ENCODE data around the gene CYP4B1.
"Not testable (repeated sequence)": the region's sequence is repeated elsewhere in the genome, so short reads cannot be mapped to it uniquely, and the experiment has no call there.

Gene CYP4B1

DNA sequence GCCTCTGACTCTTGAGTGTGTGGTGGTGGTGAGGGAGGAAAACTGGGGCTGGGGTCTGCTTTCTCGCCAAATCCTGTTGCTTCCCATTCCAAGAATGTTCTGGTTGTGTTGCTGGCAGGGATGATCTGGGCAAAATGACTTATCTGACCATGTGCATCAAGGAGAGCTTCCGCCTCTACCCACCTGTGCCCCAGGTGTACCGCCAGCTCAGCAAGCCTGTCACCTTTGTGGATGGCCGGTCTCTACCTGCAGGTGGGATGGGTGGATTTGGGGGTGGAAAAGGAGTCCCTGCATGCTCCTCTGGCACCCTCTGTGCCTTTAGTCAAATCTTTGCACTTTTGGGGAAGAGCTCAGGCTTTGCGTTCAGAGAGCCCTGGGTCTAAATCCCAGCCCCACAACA, 18.1 kb downstream of the CYP4B1 start:
- DNase-seq: no peak

DNA sequence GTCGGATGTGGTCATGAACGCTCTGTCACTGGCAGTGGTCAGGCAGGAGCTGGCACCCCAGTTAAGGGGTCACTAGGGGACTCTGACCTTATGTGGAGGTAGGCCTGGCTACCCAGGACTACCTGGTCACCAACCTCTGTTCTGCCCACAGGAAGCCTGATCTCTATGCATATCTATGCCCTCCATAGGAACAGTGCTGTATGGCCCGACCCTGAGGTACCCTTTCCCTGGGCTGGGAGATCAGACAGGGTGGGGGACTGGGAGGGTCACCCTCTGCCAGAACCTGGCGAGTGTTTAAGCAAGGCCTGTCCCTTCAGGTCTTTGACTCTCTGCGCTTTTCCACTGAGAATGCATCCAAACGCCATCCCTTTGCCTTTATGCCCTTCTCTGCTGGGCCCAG, 19.0 kb downstream of the CYP4B1 start:
- no peak for DNase-seq

DNA sequence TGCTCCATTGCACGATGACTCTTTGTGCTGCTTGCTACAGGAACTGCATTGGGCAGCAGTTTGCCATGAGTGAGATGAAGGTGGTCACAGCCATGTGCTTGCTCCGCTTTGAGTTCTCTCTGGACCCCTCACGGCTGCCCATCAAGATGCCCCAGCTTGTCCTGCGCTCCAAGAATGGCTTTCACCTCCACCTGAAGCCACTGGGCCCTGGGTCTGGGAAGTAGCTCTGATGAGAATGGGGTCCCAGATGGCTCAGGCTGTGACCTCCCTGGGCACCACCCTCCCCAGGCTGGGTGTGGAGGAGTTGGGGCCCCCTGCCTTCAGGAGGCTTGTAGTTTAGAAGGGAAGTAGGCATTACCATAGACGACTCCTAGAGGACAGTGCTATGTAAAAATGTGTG, 19.7 kb downstream of the CYP4B1 start:
- no peak for DNase-seq

DNA sequence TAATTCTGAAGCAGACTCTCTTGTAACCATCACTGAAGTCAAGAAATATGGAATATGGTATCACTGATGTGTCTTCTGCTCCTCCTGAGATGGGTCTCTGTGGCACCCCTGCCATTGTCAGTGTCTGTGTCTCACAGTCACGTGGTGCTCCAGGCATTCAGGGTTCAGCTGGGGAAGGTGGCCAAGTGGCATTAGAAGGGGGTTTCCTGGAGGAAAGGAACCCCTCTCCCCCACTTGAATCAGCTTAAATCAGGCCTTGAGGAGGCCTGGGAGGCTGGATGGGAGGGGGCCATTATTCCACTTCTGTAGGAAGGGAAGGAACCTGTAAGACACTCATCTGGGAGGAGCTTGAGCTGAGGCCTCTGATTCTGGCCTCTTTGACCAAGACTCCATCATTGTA, 20.5 kb downstream of the CYP4B1 start:
- no peak for DNase-seq

DNA sequence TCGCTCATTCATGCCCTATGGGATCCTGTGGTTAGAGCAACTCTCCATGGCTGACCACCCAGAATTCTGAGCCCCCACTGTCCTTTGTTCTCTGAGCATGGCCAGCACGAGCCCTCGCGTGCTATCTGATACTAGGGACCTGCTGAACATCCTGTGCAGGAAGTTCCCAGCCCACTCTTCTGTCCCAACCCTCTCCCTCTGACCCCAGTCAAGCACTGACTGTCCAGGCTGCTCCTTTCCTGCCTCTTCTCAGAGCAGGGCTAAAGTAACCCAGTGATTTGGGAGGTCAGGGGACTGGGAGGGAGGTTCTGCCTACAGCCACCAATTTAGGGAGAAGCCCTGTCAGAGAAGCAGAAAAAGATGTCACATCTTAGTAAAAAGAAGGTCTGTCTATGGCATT, 21.2 kb downstream of the CYP4B1 start:
- no peak for DNase-seq

DNA sequence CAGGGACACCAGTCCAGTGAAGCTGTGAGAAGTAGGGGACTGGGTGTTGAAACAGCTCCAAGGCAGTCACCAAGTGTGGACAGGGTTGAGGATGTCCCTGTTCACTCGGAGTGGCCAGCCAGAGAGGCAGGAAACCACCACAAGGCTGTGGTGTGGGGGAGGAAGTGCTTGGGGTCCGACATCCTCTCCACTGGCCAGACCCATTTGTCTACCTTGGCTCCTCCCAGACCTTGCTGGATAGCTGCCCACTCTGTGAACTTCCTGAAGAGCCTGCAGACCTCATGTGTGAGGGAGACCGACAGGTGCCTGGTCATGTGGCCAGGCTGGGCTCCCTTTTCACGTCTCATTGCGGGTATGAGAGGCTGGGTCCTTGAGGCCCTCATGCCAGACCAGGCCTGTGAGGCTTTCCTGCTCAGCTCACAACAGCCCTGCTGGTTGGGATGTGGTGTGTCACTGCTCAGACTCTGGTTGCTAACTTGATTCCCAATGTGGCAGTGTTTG, 21.8 kb downstream of the CYP4B1 start:
- DNase-seq: no peak

DNA sequence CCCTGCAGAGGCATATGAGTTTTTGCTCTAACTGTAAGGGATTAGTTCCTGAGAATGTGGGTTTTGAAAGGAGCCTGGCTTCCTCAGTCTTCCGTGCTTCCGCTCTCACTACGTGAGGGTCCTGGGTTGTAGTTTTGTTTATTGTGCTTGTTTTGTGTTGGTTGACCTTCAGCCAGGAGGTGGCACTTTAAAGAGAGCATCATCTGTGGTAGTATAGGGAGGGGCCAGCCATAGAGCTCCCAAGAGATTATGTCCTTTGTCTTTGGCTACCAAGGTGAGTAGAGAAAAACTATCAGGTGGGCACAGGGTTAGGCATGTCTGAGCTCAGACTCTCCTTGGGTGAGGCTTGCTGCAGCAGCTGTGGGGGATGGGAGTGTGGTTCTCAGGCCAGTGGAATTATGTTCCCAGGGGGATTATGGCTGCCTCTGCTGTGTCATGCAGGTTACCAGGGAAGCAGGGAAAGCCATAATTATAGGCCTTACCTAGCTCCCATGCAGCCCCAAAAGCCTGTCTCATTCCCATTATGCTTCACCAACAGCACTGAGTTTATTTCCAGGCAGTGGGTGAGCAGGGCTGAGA, 23.5 kb downstream of the CYP4B1 start:
- DNase-seq: no peak

DNA sequence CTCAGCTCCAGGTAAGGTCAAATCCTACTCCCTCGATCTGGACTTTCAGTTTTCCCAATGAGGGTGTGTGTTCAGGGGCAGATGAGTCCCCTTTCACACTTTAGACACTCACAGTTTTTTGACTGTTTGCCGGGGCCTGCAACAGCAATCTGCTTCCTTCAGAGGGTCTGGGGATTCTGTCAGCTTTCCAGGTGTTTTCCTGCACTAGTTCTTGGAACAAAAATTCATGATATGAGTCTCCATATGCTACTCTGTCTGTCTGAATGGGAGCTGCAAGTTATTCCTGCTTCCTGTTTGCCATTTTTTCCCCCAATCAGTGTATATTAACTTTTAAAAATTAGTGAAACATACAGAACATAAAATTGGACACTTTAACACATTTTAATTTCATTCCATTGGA, 24.3 kb downstream of the CYP4B1 start:
- DNase-seq: no peak

DNA sequence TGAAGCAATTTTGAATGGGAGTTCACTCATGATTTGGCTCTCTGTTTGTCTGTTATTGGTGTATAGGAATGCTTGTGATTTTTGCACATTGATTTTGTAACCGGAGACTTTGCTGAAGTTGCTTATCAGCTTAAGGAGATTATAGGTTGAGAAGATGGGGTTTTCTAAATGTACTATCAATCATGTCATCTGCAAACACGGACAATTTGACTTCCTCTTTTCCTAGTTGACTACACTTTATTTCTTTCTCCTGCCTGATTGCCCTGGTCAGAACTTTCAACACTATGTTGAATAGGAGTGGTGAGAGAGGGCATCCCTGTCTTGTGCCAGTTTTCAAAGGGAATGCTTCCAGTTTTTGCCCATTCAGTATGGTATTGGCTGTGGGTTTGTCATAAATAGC, 28.0 kb downstream of the CYP4B1 start:
- not testable (repeated sequence) for DNase-seq

DNA sequence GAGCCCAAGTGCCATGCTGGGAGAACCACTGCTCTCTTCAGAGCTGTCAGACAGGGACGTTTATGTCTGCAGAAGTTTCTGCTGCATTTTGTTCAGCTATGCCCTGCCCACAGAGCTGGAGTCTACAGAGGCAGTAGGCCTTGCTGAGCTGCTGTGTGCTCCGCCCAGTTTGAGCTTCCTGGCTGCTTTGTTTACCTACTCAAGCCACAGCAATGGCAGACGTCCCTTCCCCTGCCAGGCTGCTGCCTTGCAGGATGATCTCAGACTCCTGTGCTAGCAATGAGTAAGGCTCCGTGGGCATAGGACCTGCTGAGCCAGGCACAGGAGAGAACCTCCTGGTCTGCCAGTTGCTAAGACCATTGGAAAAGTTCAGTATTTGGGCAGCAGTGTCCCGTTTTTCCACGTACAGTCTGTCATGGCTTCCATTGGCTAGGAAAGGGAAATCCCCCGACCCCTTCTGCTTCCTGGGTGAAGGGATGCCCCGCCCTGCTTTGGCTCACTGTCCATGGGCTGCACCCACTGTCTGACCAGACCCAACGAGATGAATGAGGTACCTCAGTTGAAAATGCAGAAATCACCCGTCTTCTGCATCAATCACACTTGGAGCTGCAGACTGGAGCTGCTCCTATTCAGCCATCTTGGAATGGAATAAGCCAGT, 31.9 kb downstream of the CYP4B1 start:
- no peak for DNase-seq

DNA sequence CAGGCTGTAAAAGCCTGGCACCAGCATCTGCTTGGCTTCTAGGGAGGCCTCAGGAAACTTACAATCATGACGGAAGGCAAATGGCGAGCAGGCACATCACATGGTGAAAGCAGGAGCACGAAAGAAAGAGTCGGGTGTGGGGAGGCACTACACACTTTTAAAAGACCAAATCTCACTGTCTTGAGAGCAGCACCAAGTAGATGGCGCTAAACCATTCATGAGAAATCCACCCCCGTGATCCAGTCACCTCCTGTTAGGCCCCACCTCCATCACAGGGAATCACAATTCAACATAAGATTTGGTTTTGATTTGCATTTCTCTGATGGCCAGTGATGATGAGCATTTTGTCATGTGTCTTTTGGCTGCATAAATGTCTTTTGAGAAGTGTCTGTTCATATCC, 36.6 kb downstream of the CYP4B1 start:
- not testable (repeated sequence) for DNase-seq

DNA sequence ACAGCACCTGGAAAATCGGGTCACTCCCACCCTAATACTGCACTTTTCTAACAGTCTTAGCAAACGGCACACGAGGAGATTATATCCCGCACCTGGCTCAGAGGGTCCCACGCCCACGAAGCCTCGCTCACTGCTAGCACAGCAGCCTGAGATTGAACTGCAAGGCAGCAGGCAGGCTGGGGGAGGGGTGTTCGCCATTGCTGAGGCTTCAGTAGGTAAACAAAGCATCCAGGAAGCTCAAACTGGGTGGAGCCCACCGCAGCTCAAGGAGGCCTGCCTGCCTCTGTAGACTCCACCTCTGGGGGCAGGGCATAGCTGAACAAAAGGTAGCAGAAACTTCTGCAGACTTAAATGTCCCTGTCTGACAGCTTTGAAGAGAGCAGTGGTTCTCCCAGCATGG, 47.5 kb downstream of the CYP4B1 start:
- DNase-seq: not testable (repeated sequence)

DNA sequence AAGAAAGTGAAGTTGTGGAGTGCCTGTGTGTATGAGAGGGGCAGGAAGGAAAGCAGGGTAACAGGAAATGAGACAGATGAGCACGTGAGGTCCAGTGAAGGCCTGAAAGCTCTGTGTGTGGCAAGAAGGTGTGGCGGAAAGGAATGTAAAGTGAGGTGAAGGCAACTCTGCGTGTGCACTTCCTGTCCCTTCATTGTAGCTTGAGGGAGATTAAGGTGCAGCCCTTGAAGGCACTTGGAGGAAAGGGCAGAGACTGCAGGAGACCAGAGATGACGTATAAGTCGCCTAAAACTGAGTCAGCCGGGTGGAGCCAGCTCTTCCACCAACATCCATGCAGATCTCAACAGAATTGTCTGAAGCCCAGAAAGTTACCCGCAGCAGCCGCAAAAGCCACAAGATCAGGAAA, 58.8 kb downstream of the CYP4B1 start:
- not testable (repeated sequence) for DNase-seq

DNA sequence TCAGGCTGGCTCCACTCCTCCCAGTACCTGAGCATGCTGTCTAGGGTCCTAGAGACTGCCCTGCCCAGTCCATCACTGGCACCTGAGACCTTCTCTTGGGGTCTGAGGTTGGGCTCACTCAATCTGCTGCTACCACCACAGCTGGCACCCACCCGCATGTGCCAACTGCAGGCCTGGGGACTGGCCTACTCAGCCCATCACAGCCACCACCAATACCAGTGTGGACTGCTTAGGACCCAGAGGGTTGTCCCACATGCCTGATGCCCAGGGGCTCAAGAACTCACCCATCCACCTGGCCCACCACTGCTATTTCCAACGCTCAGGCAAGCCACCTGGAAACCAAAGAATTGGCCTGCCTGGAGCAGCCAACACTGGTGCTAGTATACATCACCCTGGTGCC, 63.5 kb downstream of the CYP4B1 start:
- no peak for DNase-seq

Measured in activated naive CD4-positive, alpha-beta T cell (primary cell).